Lower lobe of right lung (tissue), 2 donors: Measurements from ENCODE around the gene ANKRD16. TPM values are rescaled to one million over a fixed set of nuclear protein-coding genes. Genes with fewer than 3 reads are reported as not detected.

Experiments
- ATAC-seq, 2 donors: fragments of 200-7000 bp; cut with Tn5 transposase; one replicate each; pipeline ENCODE4 v1.9.1; 2020 to 2022; ENCODE audit warnings: mild to moderate bottlenecking in 2 of 2, moderate library complexity in 2 of 2
- DNase-seq: peaks from one replicate; pipeline ENCODE4 v3.0.0-alpha.2; 2020
- H3K27ac ChIP-seq: fragments of 200-600 bp; one replicate; pipeline ENCODE4 v1.8.0; 2022
- H3K27me3 ChIP-seq: fragments of 200-600 bp; one replicate; pipeline ENCODE4 v1.8.0; 2022; ENCODE audit warnings: low read depth
- H3K36me3 ChIP-seq: fragments of 200-600 bp; one replicate; pipeline ENCODE4 v1.8.0; 2022; ENCODE audit warnings: mild to moderate bottlenecking
- H3K4me1 ChIP-seq: fragments of 200-600 bp; one replicate; pipeline ENCODE4 v1.8.0; 2022
- H3K4me3 ChIP-seq: fragments of 200-600 bp; one replicate; pipeline ENCODE4 v1.8.0; 2022; ENCODE audit warnings: mild to moderate bottlenecking
- H3K9me3 ChIP-seq: fragments of 200-600 bp; one replicate; pipeline ENCODE4 v1.8.0; 2022
- intact Hi-C: fragments of 100-400 bp; cut with DNase I; formaldehyde crosslinking; loops from one replicate; pipeline ENCODE4 v1.11.0; 2022
- total RNA-seq: library from RNA; stranded (reverse); fragmentation: NEBNext Ultra II Directional; extraction: Animal tissue kit (Norgen Biotek cat#: 25700); gene quantifications from one replicate; pipeline ENCODE4 v1.2.1, GENCODE V29; 2021
- TF ChIP-seq, protein P1 (sequence below): fragments of 200-600 bp; IDR thresholded peaks from one replicate; pipeline ENCODE4 v1.8.0; 2022; ENCODE audit warnings: antibody characterized with exemption, mild to moderate bottlenecking
- donor health status: DM: no; HTN: yes; CAD: no; lungs with severe emphysema.

ANKRD16 gene
- total RNA-seq, 1 donor from 2014 or later, result 5.6 TPM

DNA sequence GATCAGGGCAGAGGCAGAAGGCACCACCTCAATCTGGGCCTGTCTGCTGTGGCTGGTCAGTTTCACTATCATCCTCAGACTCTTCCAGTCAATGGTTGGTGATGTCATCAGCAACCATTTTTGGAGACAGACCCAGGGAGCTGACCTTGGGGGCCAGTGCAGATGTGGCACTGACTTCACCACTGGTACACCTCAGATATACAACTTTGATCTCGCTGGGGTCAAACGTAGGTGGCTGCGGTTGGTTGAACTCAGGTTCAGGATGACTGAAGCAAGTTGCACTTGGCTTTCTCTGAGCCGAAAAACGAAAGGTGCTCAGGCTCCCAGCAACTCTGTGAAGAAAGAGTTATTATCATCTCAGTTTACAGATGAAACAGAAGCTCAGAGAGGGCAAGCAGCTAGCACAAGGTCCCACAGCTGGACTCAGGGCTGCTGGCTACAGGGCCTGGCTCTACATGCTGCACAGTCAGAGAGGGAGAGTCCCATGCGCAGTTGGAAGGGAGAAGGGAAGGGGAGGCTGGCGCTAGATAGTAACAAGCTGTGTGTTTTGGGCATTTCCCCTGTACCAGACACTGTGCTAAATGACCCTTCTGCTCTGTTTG, 27.2 kb downstream of the ANKRD16 start:
- Histone ChIP-seq H3K4me3 (no peak overlapping the region), H3K27ac (no peak overlapping the region), H3K36me3 (no peaks in the 10 kb centered on the region), H3K4me1 (no peaks in the 10 kb centered on the region), H3K9me3 (no peaks in the 10 kb centered on the region), H3K27me3 (no peaks in the 10 kb centered on the region)
- TF ChIP-seq, protein P1, sequence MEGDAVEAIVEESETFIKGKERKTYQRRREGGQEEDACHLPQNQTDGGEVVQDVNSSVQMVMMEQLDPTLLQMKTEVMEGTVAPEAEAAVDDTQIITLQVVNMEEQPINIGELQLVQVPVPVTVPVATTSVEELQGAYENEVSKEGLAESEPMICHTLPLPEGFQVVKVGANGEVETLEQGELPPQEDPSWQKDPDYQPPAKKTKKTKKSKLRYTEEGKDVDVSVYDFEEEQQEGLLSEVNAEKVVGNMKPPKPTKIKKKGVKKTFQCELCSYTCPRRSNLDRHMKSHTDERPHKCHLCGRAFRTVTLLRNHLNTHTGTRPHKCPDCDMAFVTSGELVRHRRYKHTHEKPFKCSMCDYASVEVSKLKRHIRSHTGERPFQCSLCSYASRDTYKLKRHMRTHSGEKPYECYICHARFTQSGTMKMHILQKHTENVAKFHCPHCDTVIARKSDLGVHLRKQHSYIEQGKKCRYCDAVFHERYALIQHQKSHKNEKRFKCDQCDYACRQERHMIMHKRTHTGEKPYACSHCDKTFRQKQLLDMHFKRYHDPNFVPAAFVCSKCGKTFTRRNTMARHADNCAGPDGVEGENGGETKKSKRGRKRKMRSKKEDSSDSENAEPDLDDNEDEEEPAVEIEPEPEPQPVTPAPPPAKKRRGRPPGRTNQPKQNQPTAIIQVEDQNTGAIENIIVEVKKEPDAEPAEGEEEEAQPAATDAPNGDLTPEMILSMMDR, result no peak
- intact Hi-C loops, result no loop called here
- DNase-seq (no peak), ATAC-seq (no peak)

DNA sequence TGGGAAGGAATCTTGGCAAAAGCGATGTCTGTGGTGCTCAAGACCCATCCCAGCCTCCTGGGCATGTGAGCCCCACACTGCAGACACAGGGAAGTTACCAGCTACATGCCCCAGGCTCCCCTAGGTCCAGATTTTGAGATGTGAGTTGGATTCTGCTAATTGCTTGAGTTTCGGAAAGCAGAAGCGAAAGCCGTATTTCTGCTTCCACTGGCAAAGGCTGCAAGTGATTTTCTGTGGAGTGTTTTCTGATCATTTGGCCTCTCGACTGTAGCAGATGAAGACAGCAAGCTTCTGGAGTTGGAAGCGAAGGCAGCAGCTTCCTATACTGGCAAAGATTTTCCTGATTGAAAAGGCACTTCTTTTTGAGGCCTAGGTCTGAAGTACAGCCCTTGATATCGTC, 29.6 kb downstream of the ANKRD16 start:
- DNase-seq (no peak), ATAC-seq (no peak)
- intact Hi-C loops, result no loop called here
- no peaks in the 10 kb centered on the region for H3K27me3 ChIP-seq
- no peaks in the 10 kb centered on the region for H3K9me3 ChIP-seq
- no peaks in the 10 kb centered on the region for H3K4me1 ChIP-seq
- TF ChIP-seq, protein P1, result no peak
- H3K36me3 ChIP-seq, result no peaks in the 10 kb centered on the region
- no peak overlapping the region for H3K27ac ChIP-seq
- no peak overlapping the region for H3K4me3 ChIP-seq

DNA sequence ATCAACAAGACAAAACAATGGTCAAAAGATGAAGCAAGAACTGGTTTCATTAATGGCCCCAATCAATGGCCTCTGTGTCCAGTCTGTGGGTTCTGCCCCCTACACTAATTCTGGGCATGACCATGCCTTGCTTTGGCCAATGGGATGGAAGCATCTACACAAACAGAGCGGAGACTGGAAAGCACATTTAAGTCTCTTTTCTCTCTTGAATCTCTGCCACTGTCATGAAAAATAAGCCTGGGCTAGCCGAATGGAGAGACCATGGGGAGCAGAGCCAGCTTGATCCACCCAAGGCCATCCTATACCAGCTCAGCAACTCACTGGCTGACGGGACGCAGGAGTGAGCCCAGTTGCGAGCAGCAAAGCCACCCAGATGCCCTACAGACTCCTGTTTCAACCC, 30.9 kb downstream of the ANKRD16 start:
- no peak for DNase-seq
- Histone ChIP-seq H3K36me3 (no peaks in the 10 kb centered on the region), H3K27me3 (no peaks in the 10 kb centered on the region), H3K27ac (no peak overlapping the region), H3K4me1 (no peaks in the 10 kb centered on the region), H3K4me3 (no peak overlapping the region), H3K9me3 (no peaks in the 10 kb centered on the region)
- intact Hi-C loops, result no loop called here
- ATAC-seq, result no peak
- TF ChIP-seq, protein P1, result no peak

DNA sequence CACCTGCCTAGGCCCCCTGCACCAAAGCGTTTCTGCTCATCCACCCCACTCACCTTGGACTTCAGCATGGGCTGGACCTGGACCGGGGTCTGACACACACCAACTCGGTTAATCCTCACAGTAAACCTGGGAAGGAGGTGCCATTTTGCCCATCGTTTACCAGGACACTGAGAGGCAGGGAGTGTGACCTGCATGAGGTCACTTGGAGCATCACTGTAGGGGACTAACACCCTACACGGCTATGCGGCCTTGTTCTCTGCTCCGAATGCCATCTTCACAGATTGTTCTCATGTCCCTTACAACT, 33.0 kb downstream of the ANKRD16 start:
- Histone ChIP-seq H3K36me3 (no peaks in the 10 kb centered on the region), H3K27me3 (no peaks in the 10 kb centered on the region), H3K4me3 (no peak overlapping the region), H3K27ac (no peak overlapping the region), H3K4me1 (no peaks in the 10 kb centered on the region), H3K9me3 (no peaks in the 10 kb centered on the region)
- TF ChIP-seq, protein P1, result no peak
- intact Hi-C loops, result no loop called here
- DNase-seq, result no peak
- ATAC-seq, result no peak

DNA sequence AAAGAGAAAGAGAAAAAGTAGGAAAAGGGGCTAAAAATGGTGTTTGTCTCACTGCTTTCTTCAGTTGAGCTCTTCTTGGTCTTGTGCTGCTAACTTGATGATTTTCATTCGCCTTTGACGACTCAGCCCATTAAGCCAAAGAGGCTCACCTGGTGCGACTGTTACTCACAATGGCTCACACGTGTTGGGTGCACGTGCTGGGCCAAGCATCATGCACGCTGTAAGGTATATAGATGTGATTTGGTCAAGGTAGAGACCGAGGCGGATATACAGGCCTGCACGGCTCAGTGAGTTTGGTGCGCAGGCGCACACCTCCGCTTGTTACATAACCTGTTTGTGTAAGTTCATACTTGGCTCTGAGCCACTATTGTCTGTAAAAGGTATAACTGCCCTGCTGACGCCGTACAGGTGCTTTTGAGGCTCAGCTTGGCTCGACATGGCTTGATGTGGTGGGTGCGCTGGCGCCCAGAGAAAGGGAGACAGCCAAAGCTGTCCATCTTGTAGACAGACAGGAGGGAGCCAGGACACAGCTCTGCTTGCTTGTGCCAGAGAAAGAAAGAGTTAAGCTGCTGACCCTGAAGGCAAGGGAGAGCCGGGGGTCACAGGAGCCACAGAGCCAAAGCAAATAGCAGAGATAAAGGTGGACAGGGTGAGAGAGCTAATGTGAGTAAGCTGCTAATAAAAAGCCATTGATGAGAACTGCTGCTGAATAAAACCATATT, 33.6 kb downstream of the ANKRD16 start:
- no peak overlapping the region for H3K27ac ChIP-seq
- DNase-seq (no peak), ATAC-seq (no peak)
- TF ChIP-seq, protein P1, result no peak
- intact Hi-C loops, result no loop called here
- H3K36me3 ChIP-seq, result no peaks in the 10 kb centered on the region
- no peak overlapping the region for H3K4me3 ChIP-seq
- H3K27me3 ChIP-seq, result no peaks in the 10 kb centered on the region
- no peaks in the 10 kb centered on the region for H3K9me3 ChIP-seq
- H3K4me1 ChIP-seq, result no peaks in the 10 kb centered on the region
